ENCODE results near the gene DIP2C. TPM values are rescaled to one million over a fixed set of nuclear protein-coding genes. Genes with fewer than 3 reads are reported as not detected.
A peak's percentile ranks its signal among the peaks of the same experiment; 100 is the strongest.

DIP2C gene
- total RNA-seq, 1 experiment from 2014 or later = 11.4 TPM

DNA sequence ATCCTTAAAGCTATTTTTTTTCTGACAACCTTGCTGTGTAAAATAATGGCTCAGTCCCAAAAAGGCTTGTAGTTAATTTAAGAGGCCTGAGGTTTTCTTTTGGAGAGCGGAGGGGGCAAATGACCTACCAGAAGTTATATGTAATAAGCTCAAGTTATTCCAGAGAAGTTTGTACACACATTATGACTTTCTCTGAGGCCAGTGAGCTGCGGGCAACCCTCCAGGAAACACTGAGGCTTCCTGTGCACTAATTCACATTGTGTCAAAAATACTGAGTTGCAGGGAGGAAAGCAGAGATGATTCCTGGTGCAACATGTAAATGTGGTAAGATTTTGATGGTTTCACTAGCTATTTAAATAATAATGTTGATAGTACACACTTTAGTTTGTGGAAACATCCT lies 188.6 kb downstream of the DIP2C start:
- Mint-ChIP-seq H3K4me3 (ENCODE audit: unreplicated experiment) (no peak overlapping the region), H3K9me3 (ENCODE audit: unreplicated experiment) (no peaks in the 10 kb centered on the region), H3K4me1 (ENCODE audit: low read depth, unreplicated experiment) (no peaks in the 10 kb centered on the region), H3K27me3 (ENCODE audit: insufficient read depth, unreplicated experiment) (no peaks in the 10 kb centered on the region), H3K36me3 (ENCODE audit: insufficient read depth, unreplicated experiment) (no peaks in the 10 kb centered on the region), H3K27ac (ENCODE audit: unreplicated experiment) (no peak overlapping the region)
- TF ChIP-seq, protein P1, sequence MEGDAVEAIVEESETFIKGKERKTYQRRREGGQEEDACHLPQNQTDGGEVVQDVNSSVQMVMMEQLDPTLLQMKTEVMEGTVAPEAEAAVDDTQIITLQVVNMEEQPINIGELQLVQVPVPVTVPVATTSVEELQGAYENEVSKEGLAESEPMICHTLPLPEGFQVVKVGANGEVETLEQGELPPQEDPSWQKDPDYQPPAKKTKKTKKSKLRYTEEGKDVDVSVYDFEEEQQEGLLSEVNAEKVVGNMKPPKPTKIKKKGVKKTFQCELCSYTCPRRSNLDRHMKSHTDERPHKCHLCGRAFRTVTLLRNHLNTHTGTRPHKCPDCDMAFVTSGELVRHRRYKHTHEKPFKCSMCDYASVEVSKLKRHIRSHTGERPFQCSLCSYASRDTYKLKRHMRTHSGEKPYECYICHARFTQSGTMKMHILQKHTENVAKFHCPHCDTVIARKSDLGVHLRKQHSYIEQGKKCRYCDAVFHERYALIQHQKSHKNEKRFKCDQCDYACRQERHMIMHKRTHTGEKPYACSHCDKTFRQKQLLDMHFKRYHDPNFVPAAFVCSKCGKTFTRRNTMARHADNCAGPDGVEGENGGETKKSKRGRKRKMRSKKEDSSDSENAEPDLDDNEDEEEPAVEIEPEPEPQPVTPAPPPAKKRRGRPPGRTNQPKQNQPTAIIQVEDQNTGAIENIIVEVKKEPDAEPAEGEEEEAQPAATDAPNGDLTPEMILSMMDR (IDR thresholded peaks at IDR 0.05; ENCODE audit: insufficient read depth in 1 of 2, low read depth in 1 of 2, low read length in 1 of 2, severe bottlenecking in 1 of 2, unreplicated experiment in 1 of 2) = no peak
- H3K4me3 ChIP-seq (ENCODE audit: low read depth, low read length) = no peak overlapping the region
- intact Hi-C loops (cut with micrococcal nuclease; ENCODE audit: unreplicated experiment) = no loop called here
- no peaks in the 10 kb centered on the region for H3K4me1 ChIP-seq
- ChIA-PET POLR2A (no interaction called here), CTCF (interaction anchor here (0.9 kb wide), 1 partner anchor 11 kb away, joined by 3 read pairs; no protein-coding TSS in a partner anchor)
- H3K9me3 ChIP-seq = no peaks in the 10 kb centered on the region
- H3K27me3 ChIP-seq (replicated peaks; ENCODE audit: control insufficient read depth, insufficient read depth, low read length) = no peaks in the 10 kb centered on the region
- no peaks in the 10 kb centered on the region for H3K36me3 ChIP-seq (ENCODE audit: control insufficient read depth, insufficient read depth, low read length)
- DNase-seq = no peak
- no TSS peak for BruUV-seq (replicated peaks)

DNA sequence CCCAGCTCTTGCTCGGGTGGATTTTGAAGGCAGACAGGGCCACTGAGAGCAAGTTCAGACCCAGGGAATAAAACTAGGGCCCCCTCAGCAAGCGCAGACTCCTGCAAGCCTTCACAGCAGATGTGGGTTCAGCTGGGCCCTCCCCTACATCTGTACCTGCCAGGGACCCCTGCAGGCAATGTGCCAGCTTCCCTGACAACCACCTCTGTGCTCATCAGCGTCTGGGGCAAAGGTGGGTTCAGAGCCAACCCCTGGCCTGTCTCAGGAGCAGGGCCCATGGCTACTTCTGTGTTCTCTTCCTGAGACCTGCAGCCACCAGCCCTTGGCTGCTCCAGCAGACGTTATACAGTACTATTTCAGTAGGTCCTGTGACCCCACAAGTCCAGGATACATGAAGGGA lies 189.5 kb downstream of the DIP2C start:
- no peaks in the 10 kb centered on the region for H3K27me3 ChIP-seq (replicated peaks; ENCODE audit: control insufficient read depth, insufficient read depth, low read length)

DNA sequence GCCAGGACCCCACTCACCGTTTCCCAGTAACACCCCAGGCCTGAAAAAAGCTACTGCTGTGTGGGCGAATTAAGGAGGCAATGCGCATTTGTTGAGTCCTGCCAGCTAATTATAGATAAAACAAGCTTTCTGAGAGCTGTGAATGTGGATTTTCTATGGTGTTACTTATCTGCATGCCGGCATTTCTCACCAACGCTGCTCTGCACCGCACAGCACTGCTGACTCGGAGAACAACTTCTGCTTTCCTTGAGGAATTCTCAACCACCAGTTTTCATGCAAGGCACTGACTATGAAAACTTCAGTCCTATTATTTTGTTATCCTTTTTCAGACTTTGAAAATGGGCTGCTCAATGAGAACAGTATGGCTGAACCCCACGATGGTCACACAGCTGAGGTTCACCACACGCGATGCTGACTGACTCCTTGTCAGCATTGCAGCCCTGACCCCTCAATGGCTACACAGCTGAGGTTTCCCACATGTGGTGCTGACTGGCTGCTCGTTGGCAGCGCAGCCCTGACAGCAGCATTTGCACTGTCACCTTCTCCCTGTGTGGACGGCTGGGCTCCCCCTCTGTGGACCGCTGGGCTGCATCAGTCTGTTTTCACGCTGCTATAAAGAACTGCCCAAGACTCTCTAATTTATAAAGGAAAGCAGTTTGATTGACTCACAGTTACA lies 190.6 kb downstream of the DIP2C start:
- TF ChIP-seq, protein P1 (IDR thresholded peaks at IDR 0.05; ENCODE audit: insufficient read depth in 1 of 2, low read depth in 1 of 2, low read length in 1 of 2, severe bottlenecking in 1 of 2, unreplicated experiment in 1 of 2) = no peak
- H3K36me3 ChIP-seq (ENCODE audit: control insufficient read depth, insufficient read depth, low read length) = no peaks in the 10 kb centered on the region
- CTCF ChIA-PET = interaction anchor here (1.1 kb wide), 1 partner anchor 12 kb away, joined by 5 read pairs; no protein-coding TSS in a partner anchor
- no peak for DNase-seq
- no peaks in the 10 kb centered on the region for H3K4me1 ChIP-seq
- Mint-ChIP-seq H3K4me1 (ENCODE audit: low read depth, unreplicated experiment) (no peaks in the 10 kb centered on the region), H3K27ac (ENCODE audit: unreplicated experiment) (no peak overlapping the region), H3K4me3 (ENCODE audit: unreplicated experiment) (no peak overlapping the region), H3K9me3 (ENCODE audit: unreplicated experiment) (no peaks in the 10 kb centered on the region), H3K36me3 (ENCODE audit: insufficient read depth, unreplicated experiment) (no peaks in the 10 kb centered on the region), H3K27me3 (ENCODE audit: insufficient read depth, unreplicated experiment) (no peaks in the 10 kb centered on the region)
- BruUV-seq (replicated peaks) = no TSS peak
- no peak overlapping the region for H3K4me3 ChIP-seq (ENCODE audit: low read depth, low read length)
- no peaks in the 10 kb centered on the region for H3K9me3 ChIP-seq
- intact Hi-C loops (cut with micrococcal nuclease; ENCODE audit: unreplicated experiment) = no loop called here
- POLR2A ChIA-PET = no interaction called here
- no peaks in the 10 kb centered on the region for H3K27me3 ChIP-seq (replicated peaks; ENCODE audit: control insufficient read depth, insufficient read depth, low read length)

More for the DNA sequence above, 189.5 kb downstream of the DIP2C start:
- no peaks in the 10 kb centered on the region for H3K4me1 Mint-ChIP-seq (ENCODE audit: low read depth, unreplicated experiment)
- H3K9me3 Mint-ChIP-seq (ENCODE audit: unreplicated experiment) = no peaks in the 10 kb centered on the region
- POLR2A ChIA-PET = no interaction called here
- Histone ChIP-seq H3K36me3 (ENCODE audit: control insufficient read depth, insufficient read depth, low read length) (no peaks in the 10 kb centered on the region), H3K9me3 (no peaks in the 10 kb centered on the region), H3K4me1 (no peaks in the 10 kb centered on the region), H3K4me3 (ENCODE audit: low read depth, low read length) (no peak overlapping the region)
- no peak overlapping the region for H3K4me3 Mint-ChIP-seq (ENCODE audit: unreplicated experiment)
- CTCF ChIA-PET = no interaction called here
- intact Hi-C loops (cut with micrococcal nuclease; ENCODE audit: unreplicated experiment) = no loop called here
- no peaks in the 10 kb centered on the region for H3K36me3 Mint-ChIP-seq (ENCODE audit: insufficient read depth, unreplicated experiment)
- DNase-seq = peak in 1 of 2 experiments; percentile 18
- no peak overlapping the region for H3K27ac Mint-ChIP-seq (ENCODE audit: unreplicated experiment)
- BruUV-seq (replicated peaks) = no TSS peak
- H3K27me3 Mint-ChIP-seq (ENCODE audit: insufficient read depth, unreplicated experiment) = no peaks in the 10 kb centered on the region
- TF ChIP-seq, protein P1 (IDR thresholded peaks at IDR 0.05; ENCODE audit: insufficient read depth in 1 of 2, low read depth in 1 of 2, low read length in 1 of 2, severe bottlenecking in 1 of 2, unreplicated experiment in 1 of 2) = no peak
